Stomach (tissue), 4 donors: ENCODE results near the gene BMPR1B.

Experiments
- EP300 ChIP-seq: sonication (generic); formaldehyde crosslinking; IDR thresholded peaks from one replicate; pipeline ENCODE4 v1.6.1; 2017; ENCODE audit warnings: antibody characterized with exemption
- POLR2A ChIP-seq, 4 donors: fragments of 450-650 bp; IDR thresholded peaks; one replicate each; pipeline ENCODE4 v1.6.1; 2016; ENCODE audit warnings: antibody characterized with exemption in 4 of 4, control low read depth in 2 of 4, mild to moderate bottlenecking in 1 of 4, moderate library complexity in 1 of 4
- POLR2AphosphoS5 ChIP-seq, 3 donors: sonication (generic); formaldehyde crosslinking; IDR thresholded peaks; one replicate each; pipeline ENCODE4 v1.6.1; 2016; ENCODE audit warnings: antibody characterized with exemption in 3 of 3
- TF ChIP-seq, protein P1 (sequence below), 7 experiments: fragments of 450-650 bp in 4 of 7; fragments of 200-600 bp in 3 of 7; sonication (generic) in 3 of 7; IDR thresholded peaks; one replicate each; pipeline ENCODE4 v1.5.1; 2016 to 2019; ENCODE audit warnings: antibody characterized with exemption in 7 of 7, control low read depth in 2 of 7, mild to moderate bottlenecking in 1 of 7

DNA sequence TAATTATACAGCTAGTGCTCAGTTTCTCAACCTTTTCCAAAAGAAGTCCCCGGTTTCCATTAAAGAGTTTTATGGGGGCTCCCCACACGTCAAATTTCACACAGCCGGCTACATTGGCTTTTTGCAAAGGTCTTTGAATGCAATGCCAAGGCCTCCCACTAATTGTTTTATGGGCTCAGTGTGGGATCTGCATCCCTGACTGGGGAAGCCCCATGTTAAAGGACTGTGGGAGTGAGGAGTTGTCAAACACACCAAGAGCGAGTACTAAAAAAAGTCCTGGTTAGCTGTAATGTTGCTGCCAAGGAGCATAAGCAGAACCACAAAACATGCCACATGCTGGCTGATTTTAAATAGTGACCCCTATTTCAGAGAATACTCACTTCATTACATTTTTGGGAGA is 162.6 kb downstream of the BMPR1B start:
- TF ChIP-seq, protein P1, sequence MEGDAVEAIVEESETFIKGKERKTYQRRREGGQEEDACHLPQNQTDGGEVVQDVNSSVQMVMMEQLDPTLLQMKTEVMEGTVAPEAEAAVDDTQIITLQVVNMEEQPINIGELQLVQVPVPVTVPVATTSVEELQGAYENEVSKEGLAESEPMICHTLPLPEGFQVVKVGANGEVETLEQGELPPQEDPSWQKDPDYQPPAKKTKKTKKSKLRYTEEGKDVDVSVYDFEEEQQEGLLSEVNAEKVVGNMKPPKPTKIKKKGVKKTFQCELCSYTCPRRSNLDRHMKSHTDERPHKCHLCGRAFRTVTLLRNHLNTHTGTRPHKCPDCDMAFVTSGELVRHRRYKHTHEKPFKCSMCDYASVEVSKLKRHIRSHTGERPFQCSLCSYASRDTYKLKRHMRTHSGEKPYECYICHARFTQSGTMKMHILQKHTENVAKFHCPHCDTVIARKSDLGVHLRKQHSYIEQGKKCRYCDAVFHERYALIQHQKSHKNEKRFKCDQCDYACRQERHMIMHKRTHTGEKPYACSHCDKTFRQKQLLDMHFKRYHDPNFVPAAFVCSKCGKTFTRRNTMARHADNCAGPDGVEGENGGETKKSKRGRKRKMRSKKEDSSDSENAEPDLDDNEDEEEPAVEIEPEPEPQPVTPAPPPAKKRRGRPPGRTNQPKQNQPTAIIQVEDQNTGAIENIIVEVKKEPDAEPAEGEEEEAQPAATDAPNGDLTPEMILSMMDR (IDR thresholded peaks at IDR 0.05): no peak
- TF ChIP-seq POLR2AphosphoS5 (IDR thresholded peaks at IDR 0.05) (no peak), POLR2A (IDR thresholded peaks at IDR 0.05) (no peak), EP300 (no peak)
